Upper lobe of left lung (tissue), 6 donors: ENCODE measurements around the gene L2HGDH. TPM values are rescaled to one million over a fixed set of nuclear protein-coding genes. Genes with fewer than 3 reads are reported as not detected.
A peak's percentile ranks its signal among the peaks of the same experiment; 100 is the strongest.

Source experiments
- ATAC-seq, 2 donors: fragments of 200-7000 bp; cut with Tn5 transposase; one replicate each; pipeline ENCODE4 v1.9.1; 2022; ENCODE audit warnings: mild to moderate bottlenecking in 2 of 2, moderate library complexity in 2 of 2; ENCODE audit not compliant: low FRiP score in 2 of 2
- DNase-seq, 2 donors: peaks; one replicate each; pipeline ENCODE4 v3.0.0-alpha.2; 2019 to 2020
- H3K27ac ChIP-seq, 4 donors: fragments of 200-600 bp; sonication (generic); one replicate each; pipeline ENCODE4 v1.5.1; 2016 to 2019
- H3K27me3 ChIP-seq, 4 donors: fragments of 200-600 bp; sonication (generic); one replicate each; pipeline ENCODE4 v1.5.1; 2017 to 2019
- H3K36me3 ChIP-seq, 4 donors: fragments of 200-600 bp; sonication (generic); one replicate each; pipeline ENCODE4 v1.5.1; 2016 to 2019
- H3K4me1 ChIP-seq, 4 donors: fragments of 200-600 bp; sonication (generic); one replicate each; pipeline ENCODE4 v1.5.1; 2018 to 2019
- H3K4me3 ChIP-seq, 4 donors: fragments of 200-600 bp; sonication (generic); one replicate each; pipeline ENCODE4 v1.5.1; 2017 to 2019; ENCODE audit warnings: mild to moderate bottlenecking in 2 of 4, moderate library complexity in 1 of 4
- H3K9me3 ChIP-seq, 4 donors: fragments of 200-600 bp; sonication (generic); one replicate each; pipeline ENCODE4 v1.5.1; 2018 to 2019
- CTCF ChIP-seq, 6 experiments: fragments of 450-650 bp in 4 of 6; fragments of 200-600 bp in 2 of 6; sonication (generic) in 2 of 6; IDR thresholded peaks; one replicate each; pipeline ENCODE4 v1.5.1; 2016 to 2019; ENCODE audit warnings: antibody characterized with exemption in 6 of 6
- EP300 ChIP-seq, 4 donors: sonication (generic); formaldehyde crosslinking; IDR thresholded peaks; one replicate each; pipeline ENCODE4 v1.5.1; 2017; ENCODE audit warnings: antibody characterized with exemption in 4 of 4, control low read depth in 2 of 4
- POLR2A ChIP-seq, 4 donors: fragments of 450-650 bp; IDR thresholded peaks; one replicate each; pipeline ENCODE4 v1.5.1; 2016 to 2017; ENCODE audit warnings: antibody characterized with exemption in 4 of 4, mild to moderate bottlenecking in 2 of 4
- POLR2AphosphoS5 ChIP-seq, 2 donors: sonication (generic); formaldehyde crosslinking; IDR thresholded peaks; one replicate each; pipeline ENCODE4 v1.5.1; 2017; ENCODE audit warnings: antibody characterized with exemption in 2 of 2
- WGBS, 2 donors: methylation state at CpG; one replicate each; pipeline ENCODE4 v1.1.5; 2017 to 2018; 5-methylcytosine and 5-hydroxymethylcytosine counted together
- total RNA-seq, 6 donors: library from RNA; depleted of rRNA in 4 of 6; stranded (reverse); fragments of >200 nt in 4 of 6; gene quantifications; one replicate each; pipeline versions ENCODE4 v1.1.0 to v1.2.1, GENCODE V29; 2016 to 2021
- donor health status: DM: no; HTN: no; CAD: no; lungs with moderate emphysema.
- donor health status: DM: no; HTN: yes; CAD: no; lungs with severe emphysema.

The L2HGDH gene
- total RNA-seq, 6 donors from 2014 or later = 1.1 to 10.1 (median 4.6) TPM

GRCh38 chr14:50225067-50225973, 86.7 kb downstream of the L2HGDH start:
- TF ChIP-seq POLR2AphosphoS5 (IDR thresholded peaks at IDR 0.05) (no peak), POLR2A (IDR thresholded peaks at IDR 0.05) (no peak), CTCF (IDR thresholded peaks at IDR 0.05) (no peak), EP300 (IDR thresholded peaks at IDR 0.05) (no peak)
- peak; percentile 55 to 76 for ATAC-seq
- no peaks in the 10 kb centered on the region for H3K9me3 ChIP-seq
- WGBS, 2 donors = 36 to 45% methylated on average over 5 of the region's 5 CpGs
- no peak overlapping the region for H3K4me3 ChIP-seq
- no peak for DNase-seq
- H3K36me3 ChIP-seq = no peaks in the 10 kb centered on the region
- no peaks in the 10 kb centered on the region for H3K27me3 ChIP-seq
- peaks cover 33 to 38% (median 36%) of the 10 kb centered on the region in 4 donors for H3K4me1 ChIP-seq
- peak overlapping the region in 2 of 4 donors; percentile 29 to 40 for H3K27ac ChIP-seq

- Histone ChIP-seq H3K4me3 (no peak overlapping the region), H3K27ac (no peak overlapping the region), H3K36me3 (no peaks in the 10 kb centered on the region), H3K9me3 (no peaks in the 10 kb centered on the region), H3K27me3 (no peaks in the 10 kb centered on the region), H3K4me1 (peaks cover 21 to 22% (median 21%) of the 10 kb centered on the region in 4 donors)
- no peak for ATAC-seq
- 86 to 90% methylated on average over 1 of the region's 1 CpG for WGBS, 2 donors
- no peak for DNase-seq
- no peak for TF ChIP-seq CTCF (IDR thresholded peaks at IDR 0.05)
- TF ChIP-seq POLR2AphosphoS5 (IDR thresholded peaks at IDR 0.05) = no peak
- no peak for TF ChIP-seq POLR2A (IDR thresholded peaks at IDR 0.05)
- TF ChIP-seq EP300 (IDR thresholded peaks at IDR 0.05) = no peak
Measured at GRCh38 chr14:50222055-50222613, 89.9 kb downstream of the L2HGDH start.

GRCh38 chr14:50218501-50218900, 93.5 kb downstream of the L2HGDH start:
- no peaks in the 10 kb centered on the region for H3K9me3 ChIP-seq
- no peak overlapping the region for H3K4me3 ChIP-seq
- H3K27ac ChIP-seq = no peak overlapping the region
- H3K4me1 ChIP-seq = peaks cover 0 to 14% (median 5%) of the 10 kb centered on the region in 4 donors
- H3K36me3 ChIP-seq = no peaks in the 10 kb centered on the region
- no peaks in the 10 kb centered on the region for H3K27me3 ChIP-seq
- DNase-seq (no peak), ATAC-seq (no peak)
- TF ChIP-seq POLR2A (IDR thresholded peaks at IDR 0.05) (no peak), CTCF (IDR thresholded peaks at IDR 0.05) (no peak), EP300 (IDR thresholded peaks at IDR 0.05) (no peak), POLR2AphosphoS5 (IDR thresholded peaks at IDR 0.05) (no peak)
- 95 to 96% methylated on average over 5 of the region's 5 CpGs for WGBS, 2 donors

- Histone ChIP-seq H3K4me3 (no peak overlapping the region), H3K27ac (no peak overlapping the region), H3K27me3 (no peaks in the 10 kb centered on the region), H3K4me1 (peaks cover 0 to 18% (median 5%) of the 10 kb centered on the region in 4 donors), H3K36me3 (no peaks in the 10 kb centered on the region), H3K9me3 (no peaks in the 10 kb centered on the region)
- TF ChIP-seq CTCF (IDR thresholded peaks at IDR 0.05) (no peak), POLR2AphosphoS5 (IDR thresholded peaks at IDR 0.05) (no peak), EP300 (IDR thresholded peaks at IDR 0.05) (no peak), POLR2A (IDR thresholded peaks at IDR 0.05) (no peak)
- no peak for ATAC-seq
- WGBS, 2 donors = 73 to 84% methylated on average over 2 of the region's 2 CpGs
- no peak for DNase-seq
Measured at GRCh38 chr14:50215416-50215815, 96.6 kb downstream of the L2HGDH start.
